Measurements from ENCODE around the gene DCUN1D5. TPM values are rescaled to one million over a fixed set of nuclear protein-coding genes. Genes with fewer than 3 reads are reported as not detected.
A peak's percentile ranks its signal among the peaks of the same experiment; 100 is the strongest.

DCUN1D5 gene
- polyA plus RNA-seq, 1 donor (not counting 4 experiments of a cell fraction or from before 2014, with no cell fraction given) = 95.6 TPM

DNA sequence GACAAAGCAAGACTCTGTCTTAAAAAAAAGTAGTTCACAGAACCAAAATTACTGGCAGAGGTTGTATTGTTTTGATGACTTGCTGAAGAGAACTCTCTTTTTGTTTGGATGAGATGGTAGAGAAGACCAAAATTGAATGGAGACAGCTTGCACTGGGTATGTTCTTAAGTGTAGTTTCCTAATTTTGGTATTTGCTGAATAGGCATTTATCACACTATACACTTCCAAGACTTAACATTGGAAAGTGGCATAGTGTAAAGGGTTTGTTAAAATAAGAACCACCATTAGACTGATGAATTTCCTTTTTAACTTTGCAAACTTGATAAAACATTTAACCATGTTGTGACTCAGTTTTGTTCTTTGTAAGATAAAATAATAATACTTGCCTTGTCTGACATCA is 5.3 kb upstream of the DCUN1D5 start:
- Histone ChIP-seq H3K9me1 (ENCODE audit: control insufficient read depth, extremely low read depth, insufficient read depth, low read length) (no peaks in the 10 kb centered on the region), H3K4me3 (ENCODE audit: control insufficient read depth in 2 of 3, extremely low read depth in 1 of 3, insufficient read depth in 2 of 3, low read depth in 1 of 3, low read length in 3 of 3) (no peak overlapping the region), H3K9ac (ENCODE audit: control insufficient read depth, extremely low read depth, insufficient read depth, low read length) (no peak overlapping the region), H4K20me1 (ENCODE audit: control insufficient read depth, extremely low read depth, insufficient read depth, low read length) (no peaks in the 10 kb centered on the region), H2AFZ (ENCODE audit: control insufficient read depth, low read length) (no peak overlapping the region), H3K9me3 (ENCODE audit: control insufficient read depth, low read depth, low read length) (no peaks in the 10 kb centered on the region), H3K4me2 (ENCODE audit: control insufficient read depth, extremely low read depth, insufficient read depth, low read depth, low read length) (no peak overlapping the region), H3K36me3 (ENCODE audit: control insufficient read depth in 2 of 2, extremely low read depth in 1 of 2, insufficient read depth in 2 of 2, low read length in 2 of 2) (no peaks in the 10 kb centered on the region), H3K79me2 (ENCODE audit: control insufficient read depth, insufficient read depth, low read length) (no peaks in the 10 kb centered on the region), H3K27ac (ENCODE audit: control insufficient read depth, insufficient read depth, low read length) (no peak overlapping the region), H3K27me3 (ENCODE audit: control insufficient read depth, extremely low read depth, insufficient read depth, low read length) (no peaks in the 10 kb centered on the region), H3K4me1 (ENCODE audit: control insufficient read depth, extremely low read depth, insufficient read depth, low read length) (peaks cover 6% of the 10 kb centered on the region)
- dilution Hi-C loops (cut with MboI; ENCODE audit: extremely low pct_ligation_motif_present, low sequenced_read_pairs) = no loop called here
- DNase-seq (ENCODE audit: low read depth, low spot score) (no peak), FAIRE-seq (no peak)
- TF ChIP-seq EZH2 (IDR thresholded peaks at IDR 0.05; ENCODE audit: low read length) = no peak
- TF ChIP-seq, protein P1, sequence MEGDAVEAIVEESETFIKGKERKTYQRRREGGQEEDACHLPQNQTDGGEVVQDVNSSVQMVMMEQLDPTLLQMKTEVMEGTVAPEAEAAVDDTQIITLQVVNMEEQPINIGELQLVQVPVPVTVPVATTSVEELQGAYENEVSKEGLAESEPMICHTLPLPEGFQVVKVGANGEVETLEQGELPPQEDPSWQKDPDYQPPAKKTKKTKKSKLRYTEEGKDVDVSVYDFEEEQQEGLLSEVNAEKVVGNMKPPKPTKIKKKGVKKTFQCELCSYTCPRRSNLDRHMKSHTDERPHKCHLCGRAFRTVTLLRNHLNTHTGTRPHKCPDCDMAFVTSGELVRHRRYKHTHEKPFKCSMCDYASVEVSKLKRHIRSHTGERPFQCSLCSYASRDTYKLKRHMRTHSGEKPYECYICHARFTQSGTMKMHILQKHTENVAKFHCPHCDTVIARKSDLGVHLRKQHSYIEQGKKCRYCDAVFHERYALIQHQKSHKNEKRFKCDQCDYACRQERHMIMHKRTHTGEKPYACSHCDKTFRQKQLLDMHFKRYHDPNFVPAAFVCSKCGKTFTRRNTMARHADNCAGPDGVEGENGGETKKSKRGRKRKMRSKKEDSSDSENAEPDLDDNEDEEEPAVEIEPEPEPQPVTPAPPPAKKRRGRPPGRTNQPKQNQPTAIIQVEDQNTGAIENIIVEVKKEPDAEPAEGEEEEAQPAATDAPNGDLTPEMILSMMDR (optimal IDR thresholded peaks at IDR 0.05 in 1 of 3, IDR thresholded peaks at IDR 0.05 in 1 of 3, conservative IDR thresholded peaks at IDR 0.05 in 1 of 3; ENCODE audit: extremely low read depth in 1 of 3, insufficient read depth in 2 of 3, low read length in 3 of 3) = no peak

DNA sequence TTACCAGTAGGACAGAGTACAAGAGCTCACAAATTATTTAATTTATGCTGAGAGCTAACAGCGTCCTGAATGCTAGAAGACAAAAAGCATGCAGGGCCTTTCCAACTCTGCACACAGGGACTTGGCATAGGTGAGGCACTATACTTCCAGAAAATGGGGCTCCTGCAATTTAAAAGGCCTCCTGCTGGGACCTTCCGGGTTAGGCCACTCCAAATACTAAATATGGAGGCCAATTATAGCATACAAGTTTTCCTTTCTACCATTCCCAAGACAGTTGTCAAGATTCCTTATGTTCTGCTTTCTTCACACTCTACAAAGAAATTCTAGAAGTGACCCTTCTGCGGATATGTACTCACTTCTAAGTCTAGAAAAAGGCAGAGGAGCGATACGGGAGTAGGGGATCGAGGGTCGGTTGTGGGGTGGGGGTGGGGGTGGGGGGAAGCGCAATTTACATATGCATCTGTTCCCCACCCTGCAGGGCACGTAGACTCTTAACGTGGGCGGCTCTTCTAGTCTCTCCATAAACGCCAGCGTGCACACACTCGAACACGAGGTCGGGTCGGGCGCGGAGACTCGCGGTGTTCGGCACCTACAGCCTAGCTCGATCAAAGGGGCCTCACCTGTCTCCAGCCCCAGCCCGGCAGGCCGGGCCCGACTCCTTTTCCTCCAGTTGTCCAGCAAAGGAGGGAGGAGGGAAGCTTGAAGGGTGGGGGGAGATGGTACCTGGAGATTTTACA is 728 bp downstream of the DCUN1D5 start:
- H3K27me3 ChIP-seq (ENCODE audit: control insufficient read depth, extremely low read depth, insufficient read depth, low read length) = no peaks in the 10 kb centered on the region
- H3K9me1 ChIP-seq (ENCODE audit: control insufficient read depth, extremely low read depth, insufficient read depth, low read length) = no peaks in the 10 kb centered on the region
- dilution Hi-C loops (cut with MboI; ENCODE audit: extremely low pct_ligation_motif_present, low sequenced_read_pairs) = no loop called here

More for the DNA sequence above, 728 bp downstream of the DCUN1D5 start:
- FAIRE-seq (no peak), DNase-seq (ENCODE audit: low read depth, low spot score) (no peak)
- Histone ChIP-seq H3K4me3 (ENCODE audit: control insufficient read depth in 2 of 3, extremely low read depth in 1 of 3, insufficient read depth in 2 of 3, low read depth in 1 of 3, low read length in 3 of 3) (peak overlapping the region; percentile 86 to 99 (median 87)), H3K4me1 (ENCODE audit: control insufficient read depth, extremely low read depth, insufficient read depth, low read length) (peaks cover 22% of the 10 kb centered on the region), H3K27ac (ENCODE audit: control insufficient read depth, insufficient read depth, low read length) (peak overlapping the region; percentile 90), H3K79me2 (ENCODE audit: control insufficient read depth, insufficient read depth, low read length) (peaks cover 56% of the 10 kb centered on the region), H3K36me3 (ENCODE audit: control insufficient read depth in 2 of 2, extremely low read depth in 1 of 2, insufficient read depth in 2 of 2, low read length in 2 of 2) (peaks cover 0 to 8% of the 10 kb centered on the region in 2 experiments), H3K4me2 (ENCODE audit: control insufficient read depth, extremely low read depth, insufficient read depth, low read depth, low read length) (peak overlapping the region; percentile 95), H4K20me1 (ENCODE audit: control insufficient read depth, extremely low read depth, insufficient read depth, low read length) (no peaks in the 10 kb centered on the region), H2AFZ (ENCODE audit: control insufficient read depth, low read length) (peak overlapping the region; percentile 72), H3K9ac (ENCODE audit: control insufficient read depth, extremely low read depth, insufficient read depth, low read length) (peak overlapping the region; percentile 96), H3K9me3 (ENCODE audit: control insufficient read depth, low read depth, low read length) (no peaks in the 10 kb centered on the region)
- no peak for TF ChIP-seq EZH2 (IDR thresholded peaks at IDR 0.05; ENCODE audit: low read length)
- TF ChIP-seq, protein P1 (optimal IDR thresholded peaks at IDR 0.05 in 1 of 3, IDR thresholded peaks at IDR 0.05 in 1 of 3, conservative IDR thresholded peaks at IDR 0.05 in 1 of 3; ENCODE audit: extremely low read depth in 1 of 3, insufficient read depth in 2 of 3, low read length in 3 of 3) = no peak

Data from keratinocyte (primary cell).